LNCaP clone FGC (cell line): ENCODE data around the gene HYAL2.
A peak's percentile ranks its signal among the peaks of the same experiment; 100 is the strongest.

ENCODE experiments used
- DNase-seq: peaks from one replicate; pipeline ENCODE4 v3.0.0-alpha.2; 2011; ENCODE audit warnings: low read depth
- H3K4me3 ChIP-seq: 2 replicates; pipeline ENCODE4 v1.5.1; 2011; ENCODE audit warnings: mild to moderate bottlenecking, low read depth, low read length, control low read depth
- CTCF ChIP-seq: IDR thresholded peaks from 2 replicates; pipeline ENCODE4 v1.5.1; 2012; ENCODE audit warnings: mild to moderate bottlenecking; ENCODE audit not compliant: control insufficient read depth, insufficient read depth; ENCODE audit errors: extremely low read depth

HYAL2 gene

GRCh38 chr3:50322386-50323091 lies at the start of gene HYAL2:
Gene HYAL2 (minus strand): TSS chr3:50322745. CDS start chr3:50320489, 2,256 bp downstream.
- DNase-seq: no peak
- no peak for TF ChIP-seq CTCF
- peak within 1 kb of the TSS; percentile 95 for H3K4me3 ChIP-seq

- no peak for DNase-seq
- no peak for TF ChIP-seq CTCF
- H3K4me3 ChIP-seq: no peak overlapping the region
These were observed 48.7 kb upstream of the HYAL2 start for GRCh38 chr3:50371133-50371685.

- H3K4me3 ChIP-seq: no peak overlapping the region
- DNase-seq: no peak
- peak; percentile 34; the same call in 1 of the 2 replicates for TF ChIP-seq CTCF
These were observed 48.0 kb upstream of the HYAL2 start for GRCh38 chr3:50370594-50370993.

- H3K4me3 ChIP-seq: no peak overlapping the region
- DNase-seq: no peak
- TF ChIP-seq CTCF: no peak
These were observed 46.6 kb upstream of the HYAL2 start for GRCh38 chr3:50369012-50369670.

- peak overlapping the region; percentile 69 for H3K4me3 ChIP-seq
- no peak for TF ChIP-seq CTCF
- DNase-seq: no peak
These were observed 43.3 kb upstream of the HYAL2 start for GRCh38 chr3:50365842-50366220.

- DNase-seq: peak; percentile 67
These were observed 42.7 kb upstream of the HYAL2 start for GRCh38 chr3:50365080-50365841.

More at GRCh38 chr3:50365080-50365841, 42.7 kb upstream of the HYAL2 start:
- TF ChIP-seq CTCF: no peak
- H3K4me3 ChIP-seq: peak overlapping the region; percentile 69
